Mucosa of rectum (tissue), 2 donors: ENCODE measurements around the gene UTP25.

Experiments used
- H3K27ac ChIP-seq, 2 donors: one replicate each; pipeline ENCODE4 v1.7.0; 2013; ENCODE audit warnings: inconsistent platforms in 2 of 2, low read depth in 2 of 2, low read length in 2 of 2
- H3K27me3 ChIP-seq, 2 donors: one replicate each; pipeline ENCODE4 v1.7.0; 2013; ENCODE audit warnings: low read length in 2 of 2; ENCODE audit not compliant: control insufficient read depth in 2 of 2, insufficient read depth in 2 of 2
- H3K36me3 ChIP-seq, 2 donors: one replicate each; pipeline ENCODE4 v1.7.0; 2013; ENCODE audit warnings: low read length in 2 of 2; ENCODE audit not compliant: control insufficient read depth in 2 of 2, insufficient read depth in 2 of 2
- H3K4me1 ChIP-seq, 2 donors: one replicate each; pipeline ENCODE4 v1.7.0; 2013; ENCODE audit warnings: low read length in 2 of 2, mild to moderate bottlenecking in 1 of 2; ENCODE audit not compliant: control insufficient read depth in 2 of 2, insufficient read depth in 2 of 2
- H3K4me3 ChIP-seq, 2 donors: one replicate each; pipeline ENCODE4 v1.7.0; 2013; ENCODE audit warnings: low read length in 2 of 2
- H3K9ac ChIP-seq, 2 donors: one replicate each; pipeline ENCODE4 v1.7.0; 2013; ENCODE audit warnings: low read length in 2 of 2, low read depth in 1 of 2, mild to moderate bottlenecking in 1 of 2
- H3K9me3 ChIP-seq, 2 donors: one replicate each; pipeline ENCODE4 v1.7.0; 2013; ENCODE audit warnings: low read length in 2 of 2; ENCODE audit not compliant: control insufficient read depth in 2 of 2
- donor health status: healthy.
- donor health status: Normal muscosa, but diverticular disease.

The UTP25 gene

DNA sequence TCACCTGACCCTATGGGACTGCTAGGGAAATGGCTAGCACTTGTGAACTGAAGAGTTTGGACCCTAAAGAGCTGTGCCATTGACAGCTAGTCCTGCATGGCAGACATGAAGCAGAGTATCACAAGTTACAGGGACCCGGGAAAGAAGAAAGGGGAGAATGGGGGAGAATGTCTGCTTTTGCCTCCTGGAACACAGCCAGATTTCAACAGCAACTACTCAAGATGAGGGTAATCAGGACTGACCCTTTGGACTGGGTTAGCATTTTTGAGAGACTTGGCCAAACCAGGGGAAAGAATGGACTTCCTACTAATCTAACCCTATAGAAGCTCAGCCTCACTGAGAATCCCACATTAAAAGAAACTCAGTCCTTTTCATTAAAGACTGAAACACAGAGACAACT is 8.7 kb upstream of the UTP25 start:
- no peak overlapping the region for H3K9ac ChIP-seq
- no peak overlapping the region for H3K4me3 ChIP-seq
- no peak overlapping the region for H3K27ac ChIP-seq
- H3K4me1 ChIP-seq: peaks cover 3 to 14% of the 10 kb centered on the region in 2 donors
- H3K36me3 ChIP-seq: no peaks in the 10 kb centered on the region
- H3K27me3 ChIP-seq: peaks cover 0 to 5% of the 10 kb centered on the region in 2 donors
- no peaks in the 10 kb centered on the region for H3K9me3 ChIP-seq

DNA sequence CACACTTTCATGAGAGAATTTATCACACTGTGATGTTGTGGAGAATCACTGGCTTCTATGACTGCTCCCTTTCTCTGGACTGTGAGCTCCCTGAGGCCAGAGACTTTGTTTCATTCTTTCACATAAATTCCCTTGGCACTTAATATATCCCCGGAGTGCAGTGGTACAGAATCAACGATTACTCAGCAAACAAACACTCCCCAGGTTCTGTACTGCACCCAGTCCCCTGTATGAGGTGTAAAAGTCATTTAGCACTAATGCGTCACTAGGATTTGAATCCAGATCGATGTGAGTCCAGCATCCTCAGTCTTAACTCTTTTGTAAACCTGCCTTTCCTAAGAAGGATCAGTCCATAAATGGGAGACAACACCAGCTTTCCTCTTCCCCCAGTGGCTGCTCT is 6.8 kb upstream of the UTP25 start:
- Histone ChIP-seq H3K9me3 (no peaks in the 10 kb centered on the region), H3K4me1 (peaks cover 3 to 17% of the 10 kb centered on the region in 2 donors), H3K27me3 (peaks cover 0 to 5% of the 10 kb centered on the region in 2 donors), H3K27ac (no peak overlapping the region), H3K36me3 (no peaks in the 10 kb centered on the region), H3K9ac (no peak overlapping the region), H3K4me3 (no peak overlapping the region)

DNA sequence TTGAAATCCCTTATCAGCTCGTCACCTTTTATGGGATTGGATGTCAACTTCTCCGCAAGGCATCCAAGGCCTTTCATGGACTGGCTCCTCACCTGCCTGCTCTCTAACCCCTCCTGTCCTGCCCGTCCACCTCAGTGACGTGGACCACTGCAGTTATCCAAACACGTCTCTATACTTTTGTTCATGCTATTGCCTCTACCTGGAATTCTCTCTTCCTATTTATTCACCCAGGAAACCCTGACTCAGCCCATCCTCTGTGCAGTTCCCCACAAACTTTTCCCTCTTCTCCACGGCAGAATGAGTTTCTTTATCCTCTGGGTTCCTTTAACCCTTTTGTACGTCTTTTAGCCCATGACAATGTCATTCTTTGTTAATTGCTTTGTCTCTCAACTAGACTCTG is 5.1 kb upstream of the UTP25 start:
- Histone ChIP-seq H3K36me3 (no peaks in the 10 kb centered on the region), H3K27me3 (peaks cover 0 to 5% of the 10 kb centered on the region in 2 donors), H3K9me3 (no peaks in the 10 kb centered on the region), H3K4me3 (peak overlapping the region in 1 of 2 donors; percentile 39), H3K4me1 (peaks cover 6 to 24% of the 10 kb centered on the region in 2 donors), H3K27ac (peak overlapping the region; percentile 49 to 71), H3K9ac (peak overlapping the region; percentile 19 to 29)

DNA sequence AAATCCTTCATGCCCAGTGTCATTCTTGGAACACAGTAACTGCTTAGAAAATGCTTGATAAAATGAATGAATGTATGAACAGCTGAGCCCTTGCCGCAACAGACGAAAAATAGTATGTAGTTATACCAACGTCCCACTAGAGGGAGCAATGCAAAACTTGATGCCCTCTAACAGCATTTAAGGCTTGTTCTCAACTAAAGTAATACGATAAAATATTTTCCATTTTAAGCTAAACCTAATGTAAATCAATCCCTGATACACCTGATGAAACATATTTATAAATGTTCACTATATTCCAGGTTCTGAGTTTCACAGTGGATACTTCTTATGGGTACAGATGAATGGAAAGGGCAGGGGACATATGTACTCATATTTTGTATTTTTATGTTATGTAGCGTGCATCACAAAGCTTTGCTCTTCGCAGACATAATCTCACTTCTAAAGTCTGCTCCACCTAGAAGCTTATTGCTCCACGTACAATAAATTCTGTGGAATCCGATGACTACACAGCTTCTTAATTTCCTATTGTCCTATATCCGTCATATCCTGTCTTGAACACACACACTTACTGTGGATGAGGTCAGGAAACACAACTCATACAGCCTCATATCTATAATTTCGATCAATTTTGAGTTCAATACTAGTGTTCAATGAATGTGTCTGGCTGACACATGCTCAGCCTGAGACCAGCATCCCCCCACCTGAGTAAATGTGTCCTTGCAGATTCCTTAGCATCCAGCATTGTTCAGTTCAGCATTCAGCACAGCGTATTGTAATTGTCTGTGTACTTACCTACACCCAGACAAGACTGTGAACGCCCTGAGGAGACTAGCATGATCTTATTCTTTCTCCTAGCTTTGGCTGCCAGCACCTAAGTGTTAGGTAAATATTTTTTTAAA is 4.4 kb upstream of the UTP25 start:
- Histone ChIP-seq H3K36me3 (no peaks in the 10 kb centered on the region), H3K9ac (peak overlapping the region in 1 of 2 donors; percentile 22), H3K9me3 (no peaks in the 10 kb centered on the region), H3K4me1 (peaks cover 6 to 24% of the 10 kb centered on the region in 2 donors), H3K27ac (peak overlapping the region; percentile 49 to 71), H3K4me3 (peak overlapping the region; percentile 32 to 39), H3K27me3 (peaks cover 0 to 5% of the 10 kb centered on the region in 2 donors)

DNA sequence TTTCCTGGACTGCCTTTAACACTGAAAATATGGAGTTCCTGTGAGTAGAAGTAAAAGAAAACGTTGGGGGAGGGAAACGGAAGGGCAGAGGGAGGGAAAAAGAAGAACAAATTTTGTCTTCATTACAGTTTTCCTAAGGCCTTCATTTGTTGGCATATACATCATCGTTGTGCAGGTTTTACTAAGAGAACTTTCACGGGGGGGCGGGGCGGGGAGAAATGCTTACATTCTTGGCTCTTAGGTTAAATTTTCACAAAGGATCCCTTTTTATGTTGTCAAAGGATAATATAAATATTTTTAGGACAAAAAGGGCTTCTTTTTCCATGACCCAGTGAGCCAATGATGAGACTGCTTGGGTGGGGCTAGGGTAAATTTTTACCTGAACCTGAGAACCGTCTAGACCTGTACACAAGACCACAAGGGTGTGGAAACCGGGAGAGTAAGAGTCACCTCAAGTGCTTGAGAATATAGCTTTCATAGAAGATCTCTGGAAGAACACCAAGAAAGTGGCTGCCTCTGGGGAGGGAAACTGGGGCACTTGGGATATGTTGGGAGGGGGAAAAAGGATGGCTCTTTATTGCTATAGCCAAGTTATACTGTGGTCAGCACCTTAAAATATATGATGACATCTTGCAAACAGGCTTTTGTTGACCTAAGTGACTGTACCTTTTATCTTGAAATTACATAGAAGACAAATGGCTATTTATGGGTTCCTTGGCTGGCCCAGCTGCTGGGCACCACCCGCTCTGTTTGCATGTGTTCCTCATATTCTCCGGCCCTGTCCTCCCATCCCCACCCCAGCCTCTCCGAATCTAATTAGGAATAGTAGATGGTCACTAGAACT is 2.0 kb upstream of the UTP25 start:
- Histone ChIP-seq H3K27me3 (peaks cover 0 to 2% of the 10 kb centered on the region in 2 donors), H3K4me3 (no peak overlapping the region), H3K36me3 (peaks cover 1 to 3% of the 10 kb centered on the region in 2 donors), H3K4me1 (peaks cover 6 to 24% of the 10 kb centered on the region in 2 donors), H3K9me3 (no peaks in the 10 kb centered on the region), H3K27ac (peak overlapping the region; percentile 49 to 62), H3K9ac (no peak overlapping the region)

DNA sequence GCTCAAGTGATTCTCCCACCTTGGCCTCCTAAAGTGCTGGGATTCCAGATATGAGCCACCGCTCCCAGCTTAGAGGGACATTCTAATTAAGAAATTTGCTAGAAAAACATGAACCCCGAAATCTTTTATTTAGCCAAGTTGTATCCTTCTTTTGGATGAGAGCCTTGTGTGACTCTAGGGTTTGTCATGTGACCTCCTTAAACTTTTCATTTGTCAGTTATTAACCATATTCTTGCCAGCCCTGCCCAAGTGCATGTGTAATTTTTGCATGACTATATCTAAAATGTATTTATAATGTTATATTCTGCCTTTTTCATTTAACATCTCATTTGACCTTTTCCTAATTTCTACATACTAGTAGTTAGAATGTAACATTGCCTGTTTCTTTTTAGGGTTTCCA is 1.9 kb downstream of the UTP25 start:
- no peak overlapping the region for H3K27ac ChIP-seq
- peaks cover 24 to 32% of the 10 kb centered on the region in 2 donors for H3K36me3 ChIP-seq
- H3K27me3 ChIP-seq: no peaks in the 10 kb centered on the region
- no peak overlapping the region for H3K4me3 ChIP-seq
- no peaks in the 10 kb centered on the region for H3K9me3 ChIP-seq
- H3K9ac ChIP-seq: no peak overlapping the region
- peaks cover 3 to 7% of the 10 kb centered on the region in 2 donors for H3K4me1 ChIP-seq

DNA sequence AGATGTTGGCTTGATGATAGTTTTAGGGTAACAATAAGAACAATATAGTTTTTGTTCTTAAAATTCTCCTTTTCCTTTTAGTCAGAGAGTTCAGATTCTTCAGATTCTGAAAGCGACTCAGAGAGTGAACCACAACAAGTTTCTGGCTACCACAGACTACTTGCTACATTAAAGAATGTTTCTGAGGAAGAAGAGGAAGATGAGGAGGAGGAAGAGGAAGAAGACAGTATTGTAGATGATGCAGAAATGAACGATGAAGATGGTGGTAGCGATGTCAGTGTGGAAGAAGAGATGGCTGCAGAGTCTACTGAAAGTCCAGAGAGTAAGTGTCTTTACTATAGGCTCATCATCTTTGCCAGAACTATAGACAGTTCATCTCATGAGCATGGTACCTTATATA is 3.0 kb downstream of the UTP25 start:
- Histone ChIP-seq H3K4me1 (peaks cover 3 to 7% of the 10 kb centered on the region in 2 donors), H3K36me3 (peaks cover 34 to 35% of the 10 kb centered on the region in 2 donors), H3K9me3 (no peaks in the 10 kb centered on the region), H3K27ac (no peak overlapping the region), H3K27me3 (no peaks in the 10 kb centered on the region), H3K4me3 (no peak overlapping the region), H3K9ac (no peak overlapping the region)

DNA sequence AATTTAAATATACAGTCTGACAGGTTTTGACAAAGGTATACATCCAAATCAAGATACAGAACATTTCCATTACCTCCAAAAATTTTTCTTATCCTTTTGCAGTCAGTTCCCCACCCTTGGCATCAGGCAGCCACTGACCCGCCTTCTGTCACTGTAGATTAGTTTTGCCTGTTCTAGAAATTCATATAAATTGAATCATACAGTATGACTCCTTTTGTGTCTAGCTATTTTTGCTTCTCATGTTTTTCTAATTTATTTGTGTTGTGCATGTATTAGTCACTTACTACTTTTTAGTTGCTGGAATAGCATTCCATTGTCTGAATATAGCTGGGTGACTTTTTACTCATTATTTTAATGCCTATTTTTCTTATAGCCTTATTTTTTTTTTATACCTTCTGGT is 3.8 kb downstream of the UTP25 start:
- H3K9me3 ChIP-seq: no peaks in the 10 kb centered on the region
- peaks cover 0 to 3% of the 10 kb centered on the region in 2 donors for H3K4me1 ChIP-seq
- peaks cover 36 to 39% of the 10 kb centered on the region in 2 donors for H3K36me3 ChIP-seq
- H3K4me3 ChIP-seq: no peak overlapping the region
- no peak overlapping the region for H3K9ac ChIP-seq
- H3K27me3 ChIP-seq: no peaks in the 10 kb centered on the region
- no peak overlapping the region for H3K27ac ChIP-seq

DNA sequence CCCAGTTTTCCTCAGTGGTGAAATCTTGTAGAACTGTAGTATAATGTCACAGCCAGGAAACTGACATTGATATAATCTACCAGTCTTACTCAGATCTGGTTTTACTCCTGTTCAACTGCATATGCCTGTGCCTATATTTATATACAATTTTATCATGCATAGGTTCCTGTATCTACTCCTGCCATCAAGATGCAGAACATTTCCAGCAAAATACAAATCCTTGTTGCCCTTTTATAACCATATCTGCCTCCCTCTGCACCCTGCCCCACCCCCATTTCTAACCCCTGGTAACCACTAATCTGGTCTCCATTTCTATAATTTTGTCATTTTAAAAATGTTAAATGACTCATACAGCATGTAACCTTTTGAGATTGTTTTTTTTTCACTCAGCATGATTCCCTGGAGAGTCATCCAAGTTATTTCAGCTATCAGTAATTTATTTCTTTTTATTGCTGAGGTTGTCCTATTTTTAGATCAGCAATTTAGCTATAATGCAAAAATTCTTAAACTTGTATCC is 8.1 kb downstream of the UTP25 start:
- Histone ChIP-seq H3K27ac (no peak overlapping the region), H3K9ac (no peak overlapping the region), H3K27me3 (no peaks in the 10 kb centered on the region), H3K4me3 (no peak overlapping the region), H3K4me1 (no peaks in the 10 kb centered on the region), H3K36me3 (peaks cover 72 to 76% of the 10 kb centered on the region in 2 donors), H3K9me3 (no peaks in the 10 kb centered on the region)

DNA sequence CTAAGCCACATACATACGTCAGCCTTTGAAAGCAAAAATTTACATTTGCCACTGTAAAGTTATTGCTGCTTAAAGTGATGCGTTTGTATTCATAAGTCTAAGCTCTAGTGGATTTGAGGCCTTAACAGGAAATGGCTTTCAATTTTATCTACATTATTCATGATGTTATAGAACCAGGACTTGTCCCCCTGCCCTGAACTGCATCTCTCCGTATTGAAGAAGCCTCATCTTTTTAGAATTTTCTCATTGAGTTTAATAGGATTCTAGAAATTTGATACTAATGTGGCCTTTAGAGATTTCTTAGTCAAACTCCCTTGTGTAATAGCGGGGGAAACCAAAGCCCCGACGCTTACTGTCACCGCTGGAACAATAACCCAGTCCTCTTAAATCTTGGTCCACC is 9.9 kb downstream of the UTP25 start:
- H3K4me1 ChIP-seq: no peaks in the 10 kb centered on the region
- H3K27ac ChIP-seq: no peak overlapping the region
- H3K4me3 ChIP-seq: no peak overlapping the region
- no peaks in the 10 kb centered on the region for H3K27me3 ChIP-seq
- H3K36me3 ChIP-seq: peaks cover 81 to 85% of the 10 kb centered on the region in 2 donors
- H3K9ac ChIP-seq: no peak overlapping the region
- H3K9me3 ChIP-seq: no peaks in the 10 kb centered on the region
